ENCODE data around the gene OR6B1. TPM values are rescaled to one million over a fixed set of nuclear protein-coding genes. Genes with fewer than 3 reads are reported as not detected.
"Not testable (repeated sequence)": the region's sequence is repeated elsewhere in the genome, so short reads cannot be mapped to it uniquely, and the experiment has no call there.

OR6B1 gene
- total RNA-seq, 1 experiment from 2014 or later = not detected

- DNase-seq (ENCODE audit: low read depth) = no peak
These were observed 6.0 kb downstream of the OR6B1 start for GRCh38 chr7:144006029-144006691.

DNA sequence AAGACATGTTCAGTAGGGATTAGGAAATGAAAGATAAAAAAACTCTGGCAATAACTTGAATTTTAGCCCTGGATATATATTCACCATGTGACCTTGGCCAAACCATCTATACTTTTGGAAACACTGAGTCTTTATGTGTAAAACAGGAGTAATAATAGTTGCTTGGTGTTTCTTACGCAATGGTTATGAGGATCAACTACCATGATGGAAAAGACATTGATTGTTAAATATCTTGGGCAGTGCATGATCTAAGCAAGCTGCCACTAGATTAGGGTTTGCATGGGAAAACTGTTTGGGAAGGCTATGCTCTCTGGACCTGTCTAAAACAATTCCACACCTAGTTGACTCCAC is 6.5 kb downstream of the OR6B1 start:
- DNase-seq (ENCODE audit: low read depth) = no peak

- DNase-seq (ENCODE audit: low read depth) = no peak
These were observed 9.2 kb downstream of the OR6B1 start for GRCh38 chr7:144009361-144009760.

DNA sequence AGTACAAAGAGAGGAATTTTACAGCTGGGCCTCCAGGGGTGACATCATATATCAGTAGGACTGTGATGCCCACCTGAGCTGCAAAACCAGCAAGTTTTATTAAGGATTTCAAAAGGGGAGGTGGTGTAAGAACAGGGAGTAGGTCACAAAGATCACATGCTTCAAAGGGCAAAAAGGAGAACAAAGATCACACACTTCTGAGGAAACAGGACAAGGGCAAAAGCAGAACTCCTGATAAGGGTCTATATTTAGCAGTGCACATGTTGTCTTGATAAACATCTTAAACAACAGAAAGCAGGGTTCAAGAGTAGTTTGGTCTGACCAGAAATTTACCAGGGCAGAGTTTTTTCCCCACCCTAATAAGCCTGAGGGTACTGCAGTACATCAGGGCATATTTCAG is 9.9 kb downstream of the OR6B1 start:
- DNase-seq (ENCODE audit: low read depth) = not testable (repeated sequence)

DNA sequence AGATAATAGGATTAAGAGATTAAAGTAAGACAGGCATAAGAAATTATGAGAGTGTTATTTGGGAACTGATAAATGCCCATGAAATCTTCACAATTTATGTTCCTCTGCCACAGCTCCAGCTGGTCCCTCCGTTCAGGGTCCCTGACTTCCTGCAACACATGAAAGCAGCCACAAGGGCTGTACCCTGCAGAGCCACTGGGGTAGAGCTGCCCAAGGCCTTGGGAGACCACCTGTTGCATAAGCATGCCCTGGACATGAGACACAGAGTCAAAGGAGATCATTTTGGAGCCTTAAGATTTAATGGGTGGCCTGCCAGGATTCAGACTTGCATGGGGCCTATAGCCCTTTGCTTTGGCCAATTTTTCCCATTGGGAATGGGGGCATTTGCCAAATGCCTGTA is 10.7 kb downstream of the OR6B1 start:
- DNase-seq (ENCODE audit: low read depth) = not testable (repeated sequence)

DNA sequence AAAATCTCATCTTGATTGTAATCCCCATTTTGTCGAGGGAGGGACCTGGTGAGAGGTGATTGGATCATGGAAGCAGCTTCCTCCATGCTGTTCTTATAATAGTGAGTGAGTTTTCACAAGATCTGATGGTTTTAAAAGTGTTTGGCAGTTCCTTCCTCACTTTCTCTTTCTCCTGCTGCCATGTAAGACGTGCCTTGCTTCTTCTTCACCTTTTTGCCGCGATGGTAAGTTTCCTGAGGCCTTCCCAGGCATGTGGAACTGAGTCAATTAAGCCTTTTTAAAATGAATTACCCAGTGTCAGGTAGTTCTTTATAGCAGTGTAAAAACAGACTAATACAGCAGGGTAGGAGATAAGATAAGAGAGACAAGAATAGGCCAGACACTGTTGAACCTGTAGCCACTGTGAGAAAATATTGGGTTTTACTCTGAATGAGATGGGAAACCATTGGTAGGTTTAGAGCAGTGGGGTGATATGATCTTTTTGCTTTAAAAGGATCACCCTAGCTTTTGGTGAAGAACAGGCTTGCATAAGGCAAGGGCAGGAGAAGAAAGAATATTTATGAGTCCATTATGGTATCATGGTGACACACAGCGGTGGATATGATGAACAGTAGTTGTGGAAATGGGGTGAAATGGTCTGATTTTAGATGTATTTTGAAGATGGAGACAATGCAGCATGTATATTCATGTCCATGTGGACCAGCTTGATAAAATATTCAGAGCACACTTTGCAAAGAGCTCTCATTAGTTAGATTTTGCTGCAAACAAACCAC is 11.5 kb downstream of the OR6B1 start:
- DNase-seq (ENCODE audit: low read depth) = peak; percentile 39

GRCh38 chr7:144018065-144018464 is 17.9 kb downstream of the OR6B1 start:
- no peak for DNase-seq (ENCODE audit: low read depth)

GRCh38 chr7:144019457-144019856 is 19.3 kb downstream of the OR6B1 start:
- DNase-seq (ENCODE audit: low read depth) = peak; percentile 88

GRCh38 chr7:144020340-144020739 is 20.2 kb downstream of the OR6B1 start:
- no peak for DNase-seq (ENCODE audit: low read depth)

GRCh38 chr7:144022169-144022568 is 22.0 kb downstream of the OR6B1 start:
- no peak for DNase-seq (ENCODE audit: low read depth)

DNA sequence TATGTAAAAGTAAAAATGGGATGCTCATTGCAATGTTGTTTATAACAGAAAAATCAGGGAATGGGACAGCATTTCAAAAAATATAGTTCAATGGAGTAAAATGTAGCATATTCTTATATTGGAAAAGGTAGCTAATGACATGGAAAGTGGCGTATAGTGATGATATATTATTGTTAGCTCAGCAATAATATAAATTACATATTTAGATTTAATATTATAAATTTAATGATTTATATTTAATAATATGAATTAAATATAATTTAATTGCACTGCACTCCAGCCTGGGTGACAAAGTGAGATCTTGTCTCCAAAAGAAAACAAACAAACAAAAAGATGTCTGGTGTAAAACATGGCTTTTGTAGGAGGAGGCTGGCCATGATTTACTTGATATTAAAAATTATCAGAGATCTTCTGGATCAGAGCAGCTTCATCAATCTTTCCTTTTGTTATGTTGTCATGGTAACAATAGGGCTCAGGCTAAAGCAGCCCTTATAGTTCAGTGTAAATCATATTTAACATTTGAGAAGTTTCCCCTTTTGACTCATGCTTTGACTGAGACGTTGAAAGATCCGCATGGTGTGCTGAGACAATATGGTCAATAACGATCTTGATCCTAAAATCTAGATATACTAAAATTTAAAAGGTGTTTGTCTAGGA is 23.2 kb downstream of the OR6B1 start:
- no peak for DNase-seq (ENCODE audit: low read depth)

- DNase-seq (ENCODE audit: low read depth) = no peak
These were observed 24.1 kb downstream of the OR6B1 start for GRCh38 chr7:144024213-144024612.

- DNase-seq (ENCODE audit: low read depth) = no peak
These were observed 26.2 kb downstream of the OR6B1 start for GRCh38 chr7:144026203-144026883.

DNA sequence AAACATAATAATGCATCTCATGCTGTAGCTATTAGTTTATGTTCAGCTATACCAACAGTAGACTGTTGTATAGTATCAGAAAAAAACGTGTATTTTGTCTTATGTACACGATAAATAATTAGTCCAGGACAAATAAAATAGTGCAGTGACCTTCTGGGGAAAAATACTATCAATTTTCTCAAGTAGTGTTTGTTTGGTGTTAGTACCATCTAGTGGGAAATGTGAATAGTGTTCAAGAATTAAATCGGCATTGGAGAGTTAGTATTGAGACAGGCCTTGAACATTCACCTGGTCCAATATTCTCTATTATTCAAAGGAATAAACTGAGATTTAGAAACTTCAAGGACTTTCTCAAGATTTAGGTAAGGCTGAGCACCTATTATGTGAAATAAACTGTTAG is 26.9 kb downstream of the OR6B1 start:
- DNase-seq (ENCODE audit: low read depth) = peak; percentile 35

GRCh38 chr7:144027974-144028373 is 27.9 kb downstream of the OR6B1 start:
- peak; percentile 9 for DNase-seq (ENCODE audit: low read depth)

DNA sequence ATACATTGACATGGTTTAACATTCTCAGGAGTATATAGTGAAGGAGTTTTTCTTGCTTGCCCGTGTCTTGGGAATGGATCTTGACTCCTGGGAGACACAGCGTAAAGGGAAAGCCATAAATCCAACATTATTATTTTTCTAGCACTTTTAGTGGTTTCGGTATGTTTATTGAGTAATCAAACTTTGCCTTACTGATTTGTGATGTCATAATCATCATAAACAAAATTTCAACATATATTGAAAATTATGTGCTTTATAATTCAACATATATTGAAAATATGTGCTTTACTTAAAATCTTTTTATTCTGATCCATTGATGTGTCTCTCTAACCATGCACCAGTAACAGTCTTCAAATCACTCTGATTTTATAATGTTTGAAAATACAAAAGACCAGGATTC is 28.4 kb downstream of the OR6B1 start:
- no peak for DNase-seq (ENCODE audit: low read depth)

DNA sequence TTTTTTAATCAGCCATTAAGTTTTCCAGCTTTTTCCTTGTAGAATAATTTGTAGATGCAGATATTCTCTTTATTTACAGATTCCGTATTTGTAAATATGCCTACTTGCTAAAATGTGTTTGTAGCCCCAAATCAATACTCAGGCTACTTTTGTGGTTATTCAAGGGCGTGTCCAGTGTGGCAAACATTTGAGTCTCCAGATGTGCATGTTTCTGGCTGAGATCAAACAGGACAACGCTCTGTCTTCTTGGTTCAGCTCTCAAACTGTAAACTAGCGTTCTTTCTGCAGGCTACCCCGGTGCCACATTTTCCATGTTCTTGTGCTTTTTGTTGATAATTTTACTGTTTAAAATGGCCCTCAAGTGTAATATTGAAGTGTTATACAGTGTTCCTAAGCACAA is 32.4 kb downstream of the OR6B1 start:
- DNase-seq (ENCODE audit: low read depth) = no peak

DNA sequence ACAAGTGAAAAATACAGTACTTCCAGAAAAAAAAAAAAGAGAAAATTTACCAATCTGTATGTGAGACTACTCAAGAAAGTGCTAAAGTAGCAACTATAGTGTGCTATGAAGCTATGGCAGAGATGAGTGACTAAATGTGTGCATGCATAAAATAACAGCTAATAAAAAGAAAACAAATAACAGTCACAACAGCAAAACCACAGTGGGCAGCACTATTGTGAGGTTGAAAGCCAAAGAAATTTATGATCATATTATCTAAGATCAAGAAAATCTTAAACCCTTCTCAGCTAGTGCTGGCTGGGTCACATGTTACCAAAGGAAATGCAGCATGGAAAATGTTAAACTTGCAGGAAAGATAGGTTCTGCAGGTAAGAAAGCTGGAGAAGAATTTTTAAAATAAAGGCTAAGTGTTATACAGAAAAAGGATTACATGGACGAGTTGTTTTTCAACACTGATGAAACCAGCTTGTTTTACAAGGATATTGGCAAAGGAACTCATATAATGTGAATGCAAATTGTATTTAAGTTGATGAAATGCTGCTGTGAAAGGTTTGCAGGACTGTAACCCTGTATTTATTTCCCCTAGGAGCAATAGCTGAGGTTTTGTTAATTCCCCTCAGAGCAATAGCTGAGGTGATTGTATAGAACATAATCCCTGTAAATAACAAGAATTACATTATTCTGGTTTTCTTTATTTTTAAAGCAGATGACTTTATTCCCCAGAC is 33.0 kb downstream of the OR6B1 start:
- no peak for DNase-seq (ENCODE audit: low read depth)

DNA sequence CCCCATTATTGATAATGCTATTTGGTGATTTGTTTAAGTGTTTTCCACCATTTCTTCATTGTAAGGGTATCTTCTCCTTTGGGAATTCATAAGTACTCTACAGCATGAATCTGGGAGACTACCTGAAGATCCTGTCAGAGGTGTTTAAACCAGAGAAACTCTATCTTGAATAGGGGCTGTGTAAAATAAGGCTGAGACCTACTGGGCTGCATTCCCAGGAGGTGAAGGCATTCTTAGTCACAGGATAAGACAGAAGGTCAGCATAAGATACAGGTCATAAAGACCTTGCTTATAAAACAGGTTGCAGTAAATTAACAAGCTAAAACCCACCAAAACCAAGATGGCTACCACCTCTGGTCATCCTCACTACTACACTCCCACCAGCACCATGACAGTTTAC is 35.3 kb downstream of the OR6B1 start:
- no peak for DNase-seq (ENCODE audit: low read depth)

- no peak for DNase-seq (ENCODE audit: low read depth)
These were observed 36.3 kb downstream of the OR6B1 start for GRCh38 chr7:144036302-144036885.

- DNase-seq (ENCODE audit: low read depth) = no peak
These were observed 37.4 kb downstream of the OR6B1 start for GRCh38 chr7:144037414-144038035.

All from M059J (cell line).